Activated CD4-positive, alpha-beta T cell treated with anti-CD3 and anti-CD28 coated beads, Interleukin-10, Interleukin-2, amounts not matched to agents 100 ng/mL and 50 ng/mL, durations not matched to agents 16 hours and 8 hours (primary cell): ENCODE measurements around the gene RBP7.
A peak's percentile ranks its signal among the peaks of the same experiment; 100 is the strongest.
"Not testable (repeated sequence)": the region's sequence is repeated elsewhere in the genome, so short reads cannot be mapped to it uniquely, and the experiment has no call there.

Experiments used
- DNase-seq: peaks from one replicate; pipeline ENCODE4 v3.0.0-alpha.2; 2020

The RBP7 gene

GRCh38 chr1:9996624-9997582 is at the start of gene RBP7:
Gene RBP7 (plus strand): TSS chr1:9997228. CDS start chr1:9997259, 31 bp downstream.
- peak; percentile 5 for DNase-seq

- DNase-seq: no peak
These were observed 39.3 kb upstream of the RBP7 start for GRCh38 chr1:9957726-9958125.

- DNase-seq: no peak
These were observed 37.0 kb upstream of the RBP7 start for GRCh38 chr1:9960011-9960410.

GRCh38 chr1:9960706-9961562 is 36.1 kb upstream of the RBP7 start:
- DNase-seq: no peak

GRCh38 chr1:9984253-9984652 is 12.8 kb upstream of the RBP7 start:
- DNase-seq: no peak

GRCh38 chr1:9985001-9985400 is 12.0 kb upstream of the RBP7 start:
- no peak for DNase-seq

- no peak for DNase-seq
These were observed 7.3 kb upstream of the RBP7 start for GRCh38 chr1:9989773-9990172.

GRCh38 chr1:9990944-9991343 is 6.1 kb upstream of the RBP7 start:
- DNase-seq: no peak

GRCh38 chr1:9992910-9993309 is 4.1 kb upstream of the RBP7 start:
- DNase-seq: no peak

- DNase-seq: no peak
These were observed 3.4 kb upstream of the RBP7 start for GRCh38 chr1:9993561-9994075.

- DNase-seq: no peak
These were observed 4.1 kb downstream of the RBP7 start for GRCh38 chr1:10001016-10001665.

- not testable (repeated sequence) for DNase-seq
These were observed 8.2 kb downstream of the RBP7 start for GRCh38 chr1:10005248-10005647.

GRCh38 chr1:10007169-10007568 is 10.1 kb downstream of the RBP7 start:
- DNase-seq: no peak

- DNase-seq: no peak
These were observed 17.0 kb downstream of the RBP7 start for GRCh38 chr1:10014016-10014415.

GRCh38 chr1:10019561-10019960 is 22.5 kb downstream of the RBP7 start:
- DNase-seq: no peak

- DNase-seq: no peak
These were observed 23.1 kb downstream of the RBP7 start for GRCh38 chr1:10020086-10020485.

- not testable (repeated sequence) for DNase-seq
These were observed 23.6 kb downstream of the RBP7 start for GRCh38 chr1:10020678-10021077.

GRCh38 chr1:10021992-10022391 is 25.0 kb downstream of the RBP7 start:
- DNase-seq: not testable (repeated sequence)

- DNase-seq: no peak
These were observed 25.6 kb downstream of the RBP7 start for GRCh38 chr1:10022656-10023055.

GRCh38 chr1:10025354-10025753 is 28.3 kb downstream of the RBP7 start:
- no peak for DNase-seq

- DNase-seq: no peak
These were observed 30.0 kb downstream of the RBP7 start for GRCh38 chr1:10027027-10027426.

- not testable (repeated sequence) for DNase-seq
These were observed 32.0 kb downstream of the RBP7 start for GRCh38 chr1:10028956-10029500.

GRCh38 chr1:10031461-10031860 is 34.4 kb downstream of the RBP7 start:
- DNase-seq: no peak
